H9 (cell line): ENCODE results near the gene NUDT3. TPM values are rescaled to one million over a fixed set of nuclear protein-coding genes. Genes with fewer than 3 reads are reported as not detected.

Experiments used
- DNase-seq: peaks from one replicate; pipeline ENCODE4 v3.0.0-alpha.2; 2017
- H2AFZ ChIP-seq: one replicate; pipeline ENCODE4 v1.6.1; 2013; ENCODE audit warnings: mild to moderate bottlenecking, low read length, control low read depth, moderate library complexity
- H2AK5ac ChIP-seq: 2 replicates; pipeline ENCODE4 v1.6.1; 2013; ENCODE audit warnings: low read length, control low read depth, mixed read lengths; ENCODE audit not compliant: insufficient read length
- H2BK120ac ChIP-seq: one replicate; pipeline ENCODE4 v1.6.1; 2013; ENCODE audit warnings: low read depth, mild to moderate bottlenecking, low read length, control low read depth, inconsistent platforms; ENCODE audit not compliant: poor library complexity, severe bottlenecking
- H2BK12ac ChIP-seq: 2 replicates; pipeline ENCODE4 v1.6.1; 2013; ENCODE audit warnings: low read length, control low read depth, mixed read lengths, low read depth; ENCODE audit not compliant: insufficient read length
- H2BK15ac ChIP-seq: 2 replicates; pipeline ENCODE4 v1.6.1; 2013; ENCODE audit warnings: low read depth, low read length, control low read depth
- H2BK20ac ChIP-seq: one replicate; pipeline ENCODE4 v1.6.1; 2013; ENCODE audit warnings: low read depth, mild to moderate bottlenecking, low read length, control low read depth, inconsistent platforms; ENCODE audit not compliant: poor library complexity, severe bottlenecking
- H2BK5ac ChIP-seq: 2 replicates; pipeline ENCODE4 v1.6.1; 2013; ENCODE audit warnings: low read length, control low read depth, mixed read lengths; ENCODE audit not compliant: insufficient read length
- H3K14ac ChIP-seq: 2 replicates; pipeline ENCODE4 v1.6.1; 2013; ENCODE audit warnings: low read length, control low read depth; ENCODE audit not compliant: insufficient read depth
- H3K18ac ChIP-seq: 2 replicates; pipeline ENCODE4 v1.6.1; 2013; ENCODE audit warnings: low read depth, mild to moderate bottlenecking, mixed read lengths, low read length, control low read depth; ENCODE audit not compliant: insufficient read length
- H3K23ac ChIP-seq: 2 replicates; pipeline ENCODE4 v1.6.1; 2013; ENCODE audit warnings: low read length, control low read depth, mixed read lengths, low read depth; ENCODE audit not compliant: insufficient read length
- H3K23me2 ChIP-seq: 2 replicates; pipeline ENCODE4 v1.6.1; 2013; ENCODE audit warnings: low read depth, mild to moderate bottlenecking, mixed read lengths, low read length, control low read depth; ENCODE audit not compliant: insufficient read length, poor library complexity, severe bottlenecking
- H3K27ac ChIP-seq: 2 replicates; pipeline ENCODE4 v1.5.1; 2013; ENCODE audit warnings: low read length, control low read depth, mixed read lengths, low read depth; ENCODE audit not compliant: insufficient read length
- H3K27me3 ChIP-seq: 2 replicates; pipeline ENCODE4 v1.6.1; 2013; ENCODE audit warnings: low read length, control low read depth, inconsistent platforms; ENCODE audit not compliant: insufficient read depth
- H3K4ac ChIP-seq: 2 replicates; pipeline ENCODE4 v1.6.1; 2013; ENCODE audit warnings: low read depth, mild to moderate bottlenecking, control low read depth, inconsistent platforms, low read length, moderate library complexity
- H3K4me1 ChIP-seq: 2 replicates; pipeline ENCODE4 v1.6.1; 2013; ENCODE audit warnings: low read length, control low read depth, inconsistent platforms; ENCODE audit not compliant: insufficient read depth
- H3K4me2 ChIP-seq: 2 replicates; pipeline ENCODE4 v1.6.1; 2013; ENCODE audit warnings: low read length, control low read depth, mixed read lengths; ENCODE audit not compliant: insufficient read length, insufficient read depth
- H3K56ac ChIP-seq: 2 replicates; pipeline ENCODE4 v1.6.1; 2013; ENCODE audit warnings: low read depth, mild to moderate bottlenecking, mixed read lengths, low read length, control low read depth; ENCODE audit not compliant: insufficient read length
- H3K79me1 ChIP-seq: 2 replicates; pipeline ENCODE4 v1.6.1; 2013; ENCODE audit warnings: low read depth, mild to moderate bottlenecking, moderate library complexity, low read length, control low read depth, inconsistent platforms; ENCODE audit not compliant: insufficient read depth, poor library complexity, severe bottlenecking
- H3K79me2 ChIP-seq: 2 replicates; pipeline ENCODE4 v1.6.1; 2013; ENCODE audit warnings: low read length, control low read depth, inconsistent platforms; ENCODE audit not compliant: insufficient read depth
- H3K9ac ChIP-seq: 2 replicates; pipeline ENCODE4 v1.6.1; 2013; ENCODE audit warnings: low read length, control low read depth, mixed read lengths; ENCODE audit not compliant: insufficient read length; ENCODE audit errors: extremely low read depth
- H3K9me3 ChIP-seq: one replicate; pipeline ENCODE4 v1.6.1; 2013; ENCODE audit warnings: low read depth, low read length, inconsistent platforms; ENCODE audit not compliant: control insufficient read depth
- H3T11ph ChIP-seq: one replicate; pipeline ENCODE4 v1.6.1; 2013; ENCODE audit warnings: mild to moderate bottlenecking, low read length, control low read depth, inconsistent platforms
- H4K20me1 ChIP-seq: one replicate; pipeline ENCODE4 v1.6.1; 2013; ENCODE audit not compliant: control insufficient read depth, insufficient read length, insufficient read depth
- H4K5ac ChIP-seq: 2 replicates; pipeline ENCODE4 v1.6.1; 2013; ENCODE audit warnings: low read depth, mild to moderate bottlenecking, mixed read lengths, low read length, control low read depth; ENCODE audit not compliant: insufficient read length
- H4K8ac ChIP-seq: replicated peaks from 2 replicates; pipeline ENCODE4 v1.6.1; 2013; ENCODE audit warnings: low read length, control low read depth, mixed read lengths, low read depth; ENCODE audit not compliant: insufficient read length
- H4K91ac ChIP-seq: 2 replicates; pipeline ENCODE4 v1.6.1; 2013; ENCODE audit warnings: low read depth, mild to moderate bottlenecking, moderate library complexity, mixed read lengths, low read length, control low read depth; ENCODE audit not compliant: insufficient read length
- H3K27ac Mint-ChIP-seq, 3 experiments: 2 replicates in 2 of 3; 3 replicates in 1 of 3; pipeline ENCODE4 v1.8.0; 2020 to 2021; ENCODE audit warnings: mixed read lengths in 3 of 3, mild to moderate bottlenecking in 1 of 3, moderate library complexity in 1 of 3
- H3K27me3 Mint-ChIP-seq: 2 replicates; pipeline ENCODE4 v1.8.0; 2021; ENCODE audit warnings: low read depth, mild to moderate bottlenecking, moderate library complexity, mixed read lengths
- H3K36me3 Mint-ChIP-seq, 3 experiments: 2 replicates in 2 of 3; 3 replicates in 1 of 3; pipeline ENCODE4 v1.8.0; 2020 to 2021; ENCODE audit warnings: low read depth in 3 of 3, mixed read lengths in 3 of 3; ENCODE audit not compliant: insufficient read depth in 1 of 3
- H3K4me1 Mint-ChIP-seq, 2 experiments: 2 replicates each; pipeline ENCODE4 v1.8.0; 2020; ENCODE audit warnings: mixed read lengths in 2 of 2
- H3K4me3 Mint-ChIP-seq, 2 experiments: 2 replicates in 1 of 2; 3 replicates in 1 of 2; pipeline ENCODE4 v1.8.0; 2020 to 2021; ENCODE audit warnings: mild to moderate bottlenecking in 2 of 2, mixed read lengths in 2 of 2, moderate library complexity in 1 of 2
- H3K9me3 Mint-ChIP-seq, 2 experiments: 2 replicates in 1 of 2; 3 replicates in 1 of 2; pipeline ENCODE4 v1.8.0; 2020; ENCODE audit warnings: mild to moderate bottlenecking in 2 of 2, mixed read lengths in 2 of 2, moderate library complexity in 1 of 2
- CTCF ChIP-seq: fragments of 200-600 bp; sonication (generic); conservative IDR thresholded peaks from 3 replicates; pipeline ENCODE4 v1.8.0; 2021; ENCODE audit warnings: antibody characterized with exemption, mild to moderate bottlenecking
- WGBS: extraction: QIAGEN DNeasy Blood & Tissue Kit; methylation state at CpG from one replicate; pipeline ENCODE4 v1.1.7; 2013; ENCODE audit warnings: missing lambda C conversion rate, low lambda C conversion rate, mixed read lengths; ENCODE audit not compliant: insufficient read length; ENCODE audit errors: extremely low coverage; 5-methylcytosine and 5-hydroxymethylcytosine counted together
- total RNA-seq: library from RNA; stranded (reverse); gene quantifications from 2 replicates; pipeline ENCODE4 v1.2.1, GENCODE V29; 2021

Gene NUDT3
- total RNA-seq, 1 experiment from 2014 or later, result 23.6 TPM

GRCh38 chr6:34384321-34385153 is 7.9 kb downstream of the NUDT3 start:
- H2AFZ ChIP-seq, result no peak overlapping the region
- no peak overlapping the region for H2BK20ac ChIP-seq
- peaks cover 28% of the 10 kb centered on the region; the same call in 1 of the 2 replicates for H3K79me2 ChIP-seq
- no peak overlapping the region for H2BK15ac ChIP-seq
- no peaks in the 10 kb centered on the region for H3K79me1 ChIP-seq
- H3K56ac ChIP-seq, result no peak overlapping the region
- H3K27ac Mint-ChIP-seq, result peak overlapping the region in 2 of 3 experiments; percentile 83 to 96; a peak in 3 of 7 replicates
- peaks cover 0 to 3% (median 0%) of the 10 kb centered on the region in 3 experiments; a peak in 1 of 7 replicates for H3K36me3 Mint-ChIP-seq
- no peak overlapping the region for H4K5ac ChIP-seq
- H4K91ac ChIP-seq, result no peak overlapping the region
- H2BK120ac ChIP-seq, result no peak overlapping the region
- no peak overlapping the region for H2AK5ac ChIP-seq
- H3K27ac ChIP-seq, result no peak overlapping the region
- no peak overlapping the region for H2BK12ac ChIP-seq
- no peak overlapping the region for H4K8ac ChIP-seq
- H3K4me3 Mint-ChIP-seq, result no peak overlapping the region
- no peak for TF ChIP-seq CTCF
- no CpG with 5 or more reads among the region's 5 CpGs for WGBS
- DNase-seq, result no peak
- H3K23me2 ChIP-seq, result no peaks in the 10 kb centered on the region
- H3K27me3 Mint-ChIP-seq, result no peaks in the 10 kb centered on the region
- H3K9me3 ChIP-seq, result no peaks in the 10 kb centered on the region
- no peak overlapping the region for H3T11ph ChIP-seq
- no peaks in the 10 kb centered on the region for H4K20me1 ChIP-seq
- H2BK5ac ChIP-seq, result no peak overlapping the region
- H3K4ac ChIP-seq, result no peak overlapping the region
- H3K4me2 ChIP-seq, result no peak overlapping the region
- H3K14ac ChIP-seq, result no peak overlapping the region
- H3K4me1 ChIP-seq, result peaks cover 2% of the 10 kb centered on the region
- H3K23ac ChIP-seq, result no peak overlapping the region
- no peaks in the 10 kb centered on the region for H3K27me3 ChIP-seq
- H3K9ac ChIP-seq, result no peak overlapping the region
- no peaks in the 10 kb centered on the region for H3K9me3 Mint-ChIP-seq
- no peak overlapping the region for H3K18ac ChIP-seq
- peaks cover 33 to 49% of the 10 kb centered on the region in 2 experiments for H3K4me1 Mint-ChIP-seq
